GM12878 (cell line): Measurements from ENCODE around the gene TMPRSS9. TPM values are rescaled to one million over a fixed set of nuclear protein-coding genes. Genes with fewer than 3 reads are reported as not detected.

Source experiments
- ATAC-seq: fragments of 200-7000 bp; cut with Tn5 transposase; 3 replicates; pipeline ENCODE4 v1.9.1; 2020; ENCODE audit warnings: mild to moderate bottlenecking, moderate library complexity
- BruUV-seq: library from RNA; stranded (reverse); fragments of 400-500 nt; replicated peaks from 2 replicates; lab custom pipeline; 2021; lab: Mats Ljungman, UMichigan
- CTCF ChIA-PET: fragments of 300-600 bp; sonication (Branson Sonifier 250); formaldehyde crosslinking; extraction: SDS; loops from one replicate; lab custom pipeline; 2021; ENCODE audit warnings: inconsistent platforms; lab: Yijun Ruan, JAX
- POLR2A ChIA-PET: fragments of 350-600 bp; formaldehyde crosslinking; extraction: SDS; loops from one replicate; lab custom pipeline; 2021; ENCODE audit warnings: inconsistent platforms; lab: Charles Lee
- RAD21 ChIA-PET: fragments of 300-600 bp; sonication (Branson Sonifier 250); formaldehyde crosslinking; loops from one replicate; lab custom pipeline; 2023; ENCODE audit warnings: antibody characterized with exemption; ENCODE audit not compliant: unreplicated experiment; lab: Charles Lee
- SMC1A ChIA-PET: fragments of 300-600 bp; sonication (Branson Sonifier 250); formaldehyde crosslinking; loops from one replicate; lab custom pipeline; 2023; ENCODE audit not compliant: unreplicated experiment, uncharacterized antibody; lab: Charles Lee
- DNase-seq: peaks from one replicate; pipeline ENCODE4 v3.0.0-alpha.2; 2011; ENCODE audit warnings: low read depth, low spot score
- FAIRE-seq: peaks from 3 replicates; lab custom pipeline; 2011; peaks lifted over from hg19 to GRCh38; lab: Jason Lieb, UNC
- H2AFZ ChIP-seq: 2 replicates; pipeline ENCODE4 v1.6.0; 2011; ENCODE audit warnings: low read depth, low read length, control low read depth; ENCODE audit not compliant: control insufficient read depth
- H3K27ac ChIP-seq: 2 replicates; pipeline ENCODE4 v1.5.1; 2011; ENCODE audit warnings: control low read depth; ENCODE audit not compliant: control insufficient read depth, insufficient read depth
- H3K27me3 ChIP-seq, 2 experiments: replicated peaks in 1 of 2; 2 replicates each; pipeline versions ENCODE4 v1.6.0 to v1.6.1; 2011; ENCODE audit warnings: low read length in 1 of 2; ENCODE audit not compliant: control insufficient read depth in 2 of 2, insufficient read depth in 2 of 2
- H3K36me3 ChIP-seq, 2 experiments: 2 replicates each; pipeline ENCODE4 v1.5.1; 2011; ENCODE audit warnings: low read length in 1 of 2; ENCODE audit not compliant: control insufficient read depth in 2 of 2, insufficient read depth in 2 of 2
- H3K4me1 ChIP-seq: 2 replicates; pipeline ENCODE4 v1.6.1; 2011; ENCODE audit warnings: mild to moderate bottlenecking, low read length, moderate library complexity, mixed read lengths; ENCODE audit not compliant: control insufficient read depth, insufficient read depth
- H3K4me2 ChIP-seq: 2 replicates; pipeline ENCODE4 v1.6.0; 2011; ENCODE audit warnings: control low read depth; ENCODE audit not compliant: control insufficient read depth, insufficient read depth
- H3K4me3 ChIP-seq: fragments of 200-600 bp; sonication (generic); 2 replicates; pipeline ENCODE4 v1.5.1; 2016
- H3K79me2 ChIP-seq: 2 replicates; pipeline ENCODE4 v1.6.0; 2011; ENCODE audit warnings: low read length; ENCODE audit not compliant: control insufficient read depth, insufficient read depth
- H3K9ac ChIP-seq: 2 replicates; pipeline ENCODE4 v1.8.0; 2011; ENCODE audit warnings: low read length, control low read depth, mixed read lengths; ENCODE audit not compliant: control insufficient read depth, insufficient read depth
- H3K9me3 ChIP-seq: replicated peaks from 3 replicates; pipeline ENCODE4 v1.5.1; 2011; ENCODE audit warnings: mild to moderate bottlenecking, low read length; ENCODE audit not compliant: control insufficient read depth, insufficient read depth
- H4K20me1 ChIP-seq: 2 replicates; pipeline ENCODE4 v1.6.0; 2011; ENCODE audit not compliant: control insufficient read depth, insufficient read depth
- CBX3 ChIP-seq: fragments of 200-600 bp; sonication (generic); IDR thresholded peaks from 2 replicates; pipeline ENCODE4 v1.6.1; 2016; ENCODE audit warnings: low read depth, borderline replicate concordance
- CEBPB ChIP-seq, 2 experiments: fragments of 150-350 bp in 1 of 2; IDR thresholded peaks; 2 replicates each; pipeline ENCODE4 v1.6.1; 2012 to 2014; ENCODE audit warnings: low read depth in 2 of 2, low read length in 2 of 2, borderline replicate concordance in 1 of 2, inconsistent platforms in 1 of 2
- CHD4 ChIP-seq: fragments of 200-600 bp; sonication (generic); IDR thresholded peaks from 2 replicates; pipeline ENCODE4 v1.6.1; 2016; ENCODE audit warnings: mild to moderate bottlenecking
- DPF2 ChIP-seq: fragments of 450-650 bp; IDR thresholded peaks from 2 replicates; pipeline ENCODE4 v1.6.1; 2017; ENCODE audit warnings: mild to moderate bottlenecking
- MEF2A ChIP-seq: IDR thresholded peaks from 2 replicates; pipeline ENCODE4 v1.6.1; 2011; ENCODE audit warnings: low read depth, mild to moderate bottlenecking, low read length, moderate library complexity; ENCODE audit not compliant: insufficient read depth
- RB1 ChIP-seq: fragments of 450-650 bp; formaldehyde crosslinking; IDR thresholded peaks from 2 replicates; pipeline ENCODE4 v1.6.1; 2017; ENCODE audit warnings: mild to moderate bottlenecking, borderline replicate concordance
- RCOR1 ChIP-seq: conservative IDR thresholded peaks from 2 replicates; pipeline ENCODE4 v1.6.1; 2012; ENCODE audit warnings: low read depth, low read length, improper control_type of control experiment
- ZSCAN29 ChIP-seq: fragments of 450-650 bp; IDR thresholded peaks from 2 replicates; pipeline ENCODE4 v1.6.1; 2017; ENCODE audit warnings: mild to moderate bottlenecking, moderate library complexity
- WGBS: methylation state at CpG from one replicate; pipeline ENCODE4 v1.1.6; 2016; ENCODE audit warnings: low lambda C conversion rate; ENCODE audit not compliant: insufficient replicate concordance, insufficient coverage; ENCODE audit errors: missing lambda C conversion rate; 5-methylcytosine and 5-hydroxymethylcytosine counted together
- in situ Hi-C: fragments of 300-500 bp; cut with MboI; formaldehyde crosslinking; loops from 9 replicates; pipeline ENCODE4 v1.14.3; 2018; ENCODE audit warnings: mixed read lengths
- intact Hi-C: fragments of 100-400 bp; cut with micrococcal nuclease; formaldehyde crosslinking; loops from one replicate; pipeline ENCODE4 v1.14.2; 2022; ENCODE audit not compliant: unreplicated experiment
- polyA plus RNA-seq, 11 experiments: library from polyadenylated mRNA; depleted of rRNA in 4 of 11; unstranded in 6 of 11; stranded (reverse) in 5 of 11; fragments of >200 nt; fragmentation: Nextera tagmentation in 4 of 11; fragmentation: Illumina TruSeq in 1 of 11; extraction: Ambion mirVana in 4 of 11; extraction: Trizol in 1 of 11; gene quantifications; 1 replicate in 1 of 11; 2 replicates in 10 of 11; pipeline versions ENCODE4 v1.2.1 to v1.2.3, GENCODE V29; 2011 to 2016; ENCODE audit warnings: inconsistent platforms in 2 of 11, missing spikeins in 2 of 11, low read depth in 1 of 11
- total RNA-seq, 4 experiments: library from RNA; depleted of rRNA in 3 of 4; stranded (reverse); fragments of >200 nt in 3 of 4; fragmentation: Illumina TruSeq in 1 of 4; extraction: Trizol in 1 of 4; gene quantifications; 2 replicates each; pipeline versions ENCODE4 v1.2.1 to v1.2.3, GENCODE V29; 2013 to 2021
- TF ChIP-seq, protein P1 (sequence below): fragments of 450-650 bp; IDR thresholded peaks from 2 replicates; pipeline ENCODE4 v1.6.1; 2017; ENCODE audit warnings: mild to moderate bottlenecking, moderate library complexity

The TMPRSS9 gene
- total and polyA plus RNA-seq, 10 of the 15 experiments (the other 5 are each of a cell fraction or from before 2014, with no cell fraction given) = 0.24 TPM; not detected in 9

DNA sequence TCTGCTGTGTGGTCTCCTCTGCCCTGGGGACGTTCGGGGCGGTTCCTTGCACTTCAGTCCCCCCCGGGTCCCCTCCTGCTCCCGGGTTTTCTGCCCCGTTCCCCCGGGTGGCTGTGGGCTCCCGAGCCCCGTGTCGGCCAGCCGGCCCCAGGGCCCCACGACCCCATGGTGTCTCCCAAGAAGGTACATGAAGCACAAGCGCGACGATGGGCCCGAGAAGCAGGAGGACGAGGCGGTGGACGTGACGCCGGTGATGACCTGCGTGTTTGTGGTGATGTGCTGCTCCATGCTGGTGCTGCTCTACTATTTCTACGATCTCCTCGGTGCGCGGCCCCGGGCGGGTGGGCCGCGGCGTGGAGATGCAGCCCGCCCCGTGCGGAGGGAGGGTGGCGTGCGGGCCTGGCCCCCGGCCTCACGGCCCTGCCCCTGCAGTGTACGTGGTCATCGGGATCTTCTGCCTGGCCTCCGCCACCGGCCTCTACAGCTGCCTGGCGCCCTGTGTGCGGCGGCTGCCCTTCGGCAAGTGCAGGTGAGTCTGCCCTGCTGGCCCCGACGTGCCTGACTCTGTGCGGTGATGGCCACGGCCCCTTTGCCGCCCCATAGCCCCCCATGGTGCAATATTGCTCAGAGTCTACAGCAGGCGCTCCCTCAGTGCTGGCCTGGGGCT is 20.3 kb upstream of the TMPRSS9 start:
- peaks cover 0 to 9% of the 10 kb centered on the region in 2 experiments; a peak in 3 of 4 replicates for H3K36me3 ChIP-seq
- H3K4me1 ChIP-seq = no peaks in the 10 kb centered on the region
- no peaks in the 10 kb centered on the region; the same call in 2 of the 3 replicates for H3K9me3 ChIP-seq
- H3K79me2 ChIP-seq = peaks cover 6% of the 10 kb centered on the region
- H2AFZ ChIP-seq = no peak overlapping the region
- POLR2A ChIA-PET = no interaction called here
- H3K4me2 ChIP-seq = no peak overlapping the region
- H4K20me1 ChIP-seq = no peaks in the 10 kb centered on the region
- whole genome bisulfite sequencing = 95% methylated on average over 35 of the region's 52 CpGs
- ATAC-seq (no peak), FAIRE-seq (no peak), DNase-seq (no peak)
- SMC1A ChIA-PET = no interaction called here
- no TSS peak for BruUV-seq
- intact Hi-C loops = no loop called here
- H3K9ac ChIP-seq = no peak overlapping the region
- no peak overlapping the region for H3K4me3 ChIP-seq
- in situ Hi-C loops = no loop called here
- RAD21 ChIA-PET = no interaction called here
- CTCF ChIA-PET = no interaction called here
- H3K27me3 ChIP-seq = no peaks in the 10 kb centered on the region
- no peak overlapping the region for H3K27ac ChIP-seq
- no peak for TF ChIP-seq RB1
- no peak for TF ChIP-seq RCOR1
- no peak for TF ChIP-seq CBX3
- no peak for TF ChIP-seq CEBPB (IDR thresholded peaks at IDR 0.05; ENCODE audit: borderline replicate concordance in 1 of 2, low read depth in 2 of 2, low read length in 2 of 2)

DNA sequence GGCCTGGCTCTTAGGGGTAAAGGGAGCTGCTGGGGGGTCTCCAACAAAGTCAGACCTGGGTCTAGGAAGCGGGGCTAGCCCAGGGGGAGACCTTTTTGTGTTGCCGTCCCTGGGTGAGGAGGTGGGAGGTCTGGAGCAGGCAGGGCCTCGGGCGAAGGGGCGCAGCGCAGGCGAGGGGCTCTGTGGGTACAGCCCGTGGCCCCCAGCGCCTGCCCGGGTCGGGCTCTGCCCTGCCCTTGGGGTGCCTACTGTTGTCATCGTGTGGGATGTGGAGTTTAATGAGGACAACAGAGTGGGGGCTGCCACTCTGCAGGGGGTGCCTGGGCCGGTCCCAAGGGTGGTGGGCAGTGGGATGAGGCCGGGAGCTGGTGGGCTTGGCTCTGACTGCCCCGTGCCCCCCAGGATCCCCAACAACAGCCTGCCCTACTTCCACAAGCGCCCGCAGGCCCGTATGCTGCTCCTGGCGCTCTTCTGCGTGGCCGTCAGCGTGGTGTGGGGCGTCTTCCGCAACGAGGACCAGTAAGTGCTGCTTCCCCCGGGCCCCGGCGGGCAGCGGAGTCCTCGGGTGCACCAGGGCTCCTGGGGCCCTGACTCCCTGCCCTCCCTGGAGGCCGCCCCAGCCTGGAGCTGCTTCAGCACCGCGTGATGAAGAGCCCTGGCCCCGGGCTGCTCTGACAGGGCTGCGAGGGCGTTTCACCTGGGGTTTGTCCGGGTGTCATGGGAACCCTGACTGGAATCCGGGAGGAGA is 19.4 kb upstream of the TMPRSS9 start:
- Histone ChIP-seq H4K20me1 (no peaks in the 10 kb centered on the region), H3K9me3 (no peaks in the 10 kb centered on the region), H3K27ac (no peak overlapping the region), H3K79me2 (peaks cover 4% of the 10 kb centered on the region), H3K27me3 (no peaks in the 10 kb centered on the region), H3K9ac (no peak overlapping the region), H2AFZ (no peak overlapping the region), H3K4me1 (no peaks in the 10 kb centered on the region), H3K36me3 (peaks cover 0 to 9% of the 10 kb centered on the region in 2 experiments; a peak in 3 of 4 replicates), H3K4me2 (no peak overlapping the region), H3K4me3 (no peak overlapping the region)
- no peak for FAIRE-seq
- ChIA-PET POLR2A (no interaction called here), SMC1A (no interaction called here), RAD21 (no interaction called here), CTCF (no interaction called here)
- ATAC-seq = no peak
- in situ Hi-C loops = no loop called here
- BruUV-seq = no TSS peak
- DNase-seq = no peak
- intact Hi-C loops = no loop called here
- WGBS = 93% methylated on average over 31 of the region's 38 CpGs
- TF ChIP-seq, protein P1, sequence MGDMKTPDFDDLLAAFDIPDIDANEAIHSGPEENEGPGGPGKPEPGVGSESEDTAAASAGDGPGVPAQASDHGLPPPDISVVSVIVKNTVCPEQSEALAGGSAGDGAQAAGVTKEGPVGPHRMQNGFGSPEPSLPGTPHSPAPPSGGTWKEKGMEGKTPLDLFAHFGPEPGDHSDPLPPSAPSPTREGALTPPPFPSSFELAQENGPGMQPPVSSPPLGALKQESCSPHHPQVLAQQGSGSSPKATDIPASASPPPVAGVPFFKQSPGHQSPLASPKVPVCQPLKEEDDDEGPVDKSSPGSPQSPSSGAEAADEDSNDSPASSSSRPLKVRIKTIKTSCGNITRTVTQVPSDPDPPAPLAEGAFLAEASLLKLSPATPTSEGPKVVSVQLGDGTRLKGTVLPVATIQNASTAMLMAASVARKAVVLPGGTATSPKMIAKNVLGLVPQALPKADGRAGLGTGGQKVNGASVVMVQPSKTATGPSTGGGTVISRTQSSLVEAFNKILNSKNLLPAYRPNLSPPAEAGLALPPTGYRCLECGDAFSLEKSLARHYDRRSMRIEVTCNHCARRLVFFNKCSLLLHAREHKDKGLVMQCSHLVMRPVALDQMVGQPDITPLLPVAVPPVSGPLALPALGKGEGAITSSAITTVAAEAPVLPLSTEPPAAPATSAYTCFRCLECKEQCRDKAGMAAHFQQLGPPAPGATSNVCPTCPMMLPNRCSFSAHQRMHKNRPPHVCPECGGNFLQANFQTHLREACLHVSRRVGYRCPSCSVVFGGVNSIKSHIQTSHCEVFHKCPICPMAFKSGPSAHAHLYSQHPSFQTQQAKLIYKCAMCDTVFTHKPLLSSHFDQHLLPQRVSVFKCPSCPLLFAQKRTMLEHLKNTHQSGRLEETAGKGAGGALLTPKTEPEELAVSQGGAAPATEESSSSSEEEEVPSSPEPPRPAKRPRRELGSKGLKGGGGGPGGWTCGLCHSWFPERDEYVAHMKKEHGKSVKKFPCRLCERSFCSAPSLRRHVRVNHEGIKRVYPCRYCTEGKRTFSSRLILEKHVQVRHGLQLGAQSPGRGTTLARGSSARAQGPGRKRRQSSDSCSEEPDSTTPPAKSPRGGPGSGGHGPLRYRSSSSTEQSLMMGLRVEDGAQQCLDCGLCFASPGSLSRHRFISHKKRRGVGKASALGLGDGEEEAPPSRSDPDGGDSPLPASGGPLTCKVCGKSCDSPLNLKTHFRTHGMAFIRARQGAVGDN = no peak
- TF ChIP-seq ZSCAN29 (no peak), DPF2 (no peak), MEF2A (no peak), CHD4 (no peak)
